IPS DF 19.7 (cell line): ENCODE measurements around the gene DNAAF5.
"Not testable (repeated sequence)": the region's sequence is repeated elsewhere in the genome, so short reads cannot be mapped to it uniquely, and the experiment has no call there.

Experiments used
- DNase-seq: peaks from one replicate; pipeline ENCODE4 v3.0.0-alpha.2; 2013; ENCODE audit warnings: low read depth, low spot score

DNAAF5 gene

DNA sequence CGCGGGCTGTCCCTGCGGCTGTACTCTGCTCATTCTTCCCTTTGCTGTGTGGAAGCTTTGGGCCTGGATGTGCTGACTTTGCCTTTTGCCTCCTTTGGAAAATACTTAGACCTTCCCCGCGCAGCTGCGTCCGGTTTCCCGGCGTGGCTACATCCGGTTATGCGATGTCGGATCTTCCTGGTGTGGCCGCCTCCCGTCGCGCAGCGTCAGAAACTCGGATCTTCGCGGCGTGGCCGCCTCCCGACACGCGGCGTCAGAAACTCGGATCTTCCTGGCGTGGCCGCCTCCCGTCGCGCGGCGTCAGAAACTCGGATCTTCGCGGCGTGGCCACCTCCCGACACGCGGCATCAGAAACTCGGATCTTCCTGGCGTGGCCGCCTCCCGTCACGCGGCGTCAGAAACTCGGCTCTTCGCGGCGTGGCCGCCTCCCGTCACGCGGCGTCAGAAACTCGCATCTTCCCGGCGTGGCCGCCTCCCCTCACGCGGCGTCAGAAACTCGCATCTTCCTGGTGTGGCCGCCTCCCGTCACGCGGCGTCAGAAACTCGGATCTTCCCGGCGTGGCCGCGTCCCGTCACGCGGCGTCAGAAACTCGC, 55.5 kb downstream of the DNAAF5 start:
- DNase-seq, result no peak

- DNase-seq, result no peak
These were observed 56.4 kb downstream of the DNAAF5 start for GRCh38 chr7:782718-783449.

GRCh38 chr7:783556-784490, 57.3 kb downstream of the DNAAF5 start:
- no peak for DNase-seq

DNA sequence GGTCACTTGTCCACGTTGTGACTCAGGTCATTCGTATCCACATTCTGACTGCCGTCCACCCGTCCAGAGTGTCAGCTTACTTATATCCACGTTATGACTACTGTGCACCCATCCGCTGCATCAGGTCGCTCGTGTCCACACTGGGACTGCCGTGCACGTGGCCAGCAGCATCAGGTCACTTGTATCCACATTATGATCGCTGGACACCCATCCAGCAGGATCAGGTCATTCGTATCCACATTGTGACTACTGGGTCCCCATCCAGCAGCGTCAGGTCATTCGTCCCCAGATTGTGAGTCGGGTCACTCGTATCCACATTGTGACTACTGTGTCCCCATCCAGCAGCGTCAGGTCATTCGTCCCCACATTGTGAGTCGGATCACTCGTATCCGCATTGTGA, 58.5 kb downstream of the DNAAF5 start:
- DNase-seq, result no peak

GRCh38 chr7:785416-785815, 58.9 kb downstream of the DNAAF5 start:
- no peak for DNase-seq

DNA sequence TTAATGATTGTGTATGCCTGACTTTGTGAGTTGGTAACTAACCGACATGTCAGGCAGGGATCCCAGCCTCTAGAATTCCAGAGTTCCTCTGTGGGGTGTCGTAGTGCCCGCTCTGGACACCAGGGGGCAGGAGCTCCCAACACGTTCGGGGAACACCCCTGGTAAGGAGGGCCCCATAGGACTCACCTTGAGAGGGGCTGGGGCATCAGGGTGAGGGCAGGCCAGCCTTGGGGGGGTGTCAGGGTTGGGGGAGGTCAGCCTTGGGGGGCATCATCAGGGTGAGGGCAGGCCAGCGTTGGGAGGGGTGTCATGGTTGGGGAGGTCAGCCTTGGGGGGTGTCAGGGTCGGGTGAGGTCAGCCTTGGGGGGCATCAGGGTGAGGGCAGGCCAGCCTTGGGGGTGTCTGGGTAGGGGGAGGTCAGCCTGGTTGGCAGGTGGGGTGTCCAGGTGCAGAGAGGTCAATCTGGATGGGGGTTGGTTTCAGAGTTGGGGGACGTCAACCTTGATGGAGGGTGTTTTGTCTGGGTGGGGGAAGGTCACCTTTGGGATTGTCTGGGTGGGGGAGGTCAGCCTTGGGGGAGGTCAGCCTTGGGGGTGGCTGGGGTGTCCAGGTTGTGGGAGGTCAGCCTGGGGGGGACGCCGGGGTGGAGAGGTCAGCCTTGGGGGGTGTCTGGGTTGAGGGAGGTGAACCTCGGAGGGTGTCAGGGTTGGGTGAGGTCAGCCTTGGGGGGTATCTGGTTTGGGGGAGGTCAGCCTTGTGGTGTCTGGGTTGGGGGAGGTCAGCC, 60.2 kb downstream of the DNAAF5 start:
- no peak for DNase-seq

GRCh38 chr7:787332-788240, 61.1 kb downstream of the DNAAF5 start:
- no peak for DNase-seq

DNA sequence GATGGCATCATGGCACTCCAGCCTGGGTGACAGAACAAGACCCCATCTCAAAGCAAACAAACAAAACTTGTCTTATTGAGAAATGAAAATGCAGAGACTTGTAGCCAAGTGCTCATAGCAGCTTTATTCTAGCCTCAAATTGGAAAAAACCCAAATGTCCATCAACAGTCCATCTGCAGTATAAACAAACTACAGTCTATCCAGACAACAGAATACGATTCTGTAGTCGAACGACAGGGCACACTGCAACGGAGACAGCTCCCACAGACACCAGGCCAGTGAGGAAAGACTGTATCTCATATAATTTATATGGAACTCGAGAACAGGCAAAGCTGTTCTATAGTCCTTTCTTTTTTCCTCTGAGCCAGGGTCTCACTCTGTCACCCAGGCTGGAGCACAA, 65.0 kb downstream of the DNAAF5 start:
- no peak for DNase-seq

DNA sequence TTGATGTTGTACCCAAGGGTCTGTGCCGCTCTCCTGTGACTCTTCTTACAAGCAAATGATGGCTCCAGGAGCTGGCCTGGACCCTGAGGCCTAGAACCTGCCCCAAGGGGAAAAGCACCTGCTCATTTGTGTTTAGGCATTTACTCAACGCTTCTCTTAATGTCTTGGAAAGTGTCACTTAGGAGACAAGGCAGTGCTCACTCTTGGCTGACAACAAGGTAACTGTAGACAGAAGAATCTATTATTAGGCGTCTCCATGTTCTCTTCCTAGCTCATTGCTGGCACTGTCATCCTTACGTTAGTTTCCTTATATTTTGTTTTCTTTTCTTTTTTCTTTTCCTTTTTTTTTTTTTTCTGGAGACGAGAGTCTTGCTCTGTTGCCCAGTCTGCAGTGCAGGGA, 67.7 kb downstream of the DNAAF5 start:
- DNase-seq, result no peak

- DNase-seq, result no peak
These were observed 68.3 kb downstream of the DNAAF5 start for GRCh38 chr7:794671-795329.

DNA sequence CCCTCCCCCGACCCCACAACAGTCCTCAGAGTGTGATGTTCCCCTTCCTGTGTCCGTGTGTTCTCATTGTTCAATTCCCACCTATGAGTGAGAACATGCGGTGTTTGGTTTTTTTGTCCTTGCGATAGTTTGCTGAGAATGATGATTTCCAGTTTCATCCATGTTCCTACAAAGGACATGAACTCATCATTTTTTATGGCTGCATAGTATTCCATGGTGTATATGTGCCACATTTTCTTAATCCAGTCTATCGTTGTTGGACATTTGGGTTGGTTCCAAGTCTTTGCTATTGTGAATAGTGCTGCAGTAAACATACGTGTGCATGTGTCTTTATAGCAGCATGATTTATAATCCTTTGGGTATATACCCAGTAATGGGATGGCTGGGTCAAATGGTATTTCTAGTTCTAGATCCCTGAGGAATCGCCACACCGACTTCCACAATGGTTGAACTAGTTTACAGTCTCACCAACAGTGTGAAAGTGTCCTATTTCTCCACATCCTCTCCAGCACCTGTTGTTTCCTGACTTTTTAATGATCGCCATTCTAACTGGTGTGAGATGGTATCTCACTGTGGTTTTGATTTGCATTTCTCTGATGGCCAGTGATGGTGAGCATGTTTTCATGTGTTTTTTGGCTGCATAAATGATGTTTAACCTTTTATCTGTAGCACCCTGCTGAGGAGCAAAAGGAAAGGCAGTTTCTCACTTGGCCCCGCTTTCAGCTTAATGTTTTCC, 70.1 kb downstream of the DNAAF5 start:
- DNase-seq, result not testable (repeated sequence)

DNA sequence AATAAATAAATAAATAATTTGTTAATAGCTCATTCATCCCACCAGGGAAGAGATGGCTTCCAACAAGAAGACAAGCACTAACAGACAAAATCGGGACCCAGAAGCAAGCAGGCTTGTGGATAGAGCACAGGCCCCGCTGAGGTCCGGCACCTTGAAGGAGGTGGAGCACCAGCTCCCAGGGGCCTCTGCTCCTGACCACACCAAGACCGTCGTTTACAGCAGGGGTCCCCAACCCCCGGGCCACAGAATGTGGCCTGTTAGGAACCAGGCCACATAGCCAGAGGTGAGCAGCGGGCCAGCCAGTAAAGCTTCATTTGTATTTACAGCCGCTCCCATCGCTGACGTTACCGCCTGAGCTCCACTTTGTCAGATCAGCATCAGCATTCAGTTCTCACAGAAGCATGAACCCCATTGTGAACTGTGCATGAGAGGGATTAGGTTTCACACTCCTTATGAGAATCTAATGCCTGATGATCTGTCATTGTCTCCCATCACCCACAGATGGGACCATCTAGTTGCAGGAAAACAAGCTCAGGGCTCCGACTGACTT, 72.5 kb downstream of the DNAAF5 start:
- no peak for DNase-seq

GRCh38 chr7:800692-801091, 74.2 kb downstream of the DNAAF5 start:
- DNase-seq, result no peak

GRCh38 chr7:801351-801750, 74.9 kb downstream of the DNAAF5 start:
- not testable (repeated sequence) for DNase-seq

DNA sequence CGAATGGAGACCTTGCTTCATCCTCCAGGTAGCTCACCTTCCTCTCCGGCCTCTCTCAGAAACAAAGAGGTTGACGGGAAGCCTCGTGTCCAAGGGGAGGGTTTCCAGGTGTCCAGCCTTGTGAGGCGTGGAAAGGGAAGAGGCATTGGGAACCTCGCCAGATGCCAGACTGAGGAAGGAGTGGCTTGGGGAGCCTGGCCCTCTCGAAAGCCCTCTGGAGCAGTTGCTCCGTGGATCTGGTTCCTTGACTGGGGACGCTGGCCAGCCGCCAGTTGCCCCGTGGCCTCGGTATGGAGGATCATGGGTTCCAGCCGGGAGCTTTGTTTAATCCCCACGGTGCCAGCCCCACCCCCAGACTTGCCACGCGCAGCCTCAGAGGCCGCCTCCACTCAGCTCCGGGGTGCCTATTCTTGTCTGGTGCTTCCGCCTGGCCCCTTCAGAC, 75.5 kb downstream of the DNAAF5 start:
- DNase-seq, result no peak

GRCh38 chr7:802500-803242, 76.2 kb downstream of the DNAAF5 start:
- no peak for DNase-seq

DNA sequence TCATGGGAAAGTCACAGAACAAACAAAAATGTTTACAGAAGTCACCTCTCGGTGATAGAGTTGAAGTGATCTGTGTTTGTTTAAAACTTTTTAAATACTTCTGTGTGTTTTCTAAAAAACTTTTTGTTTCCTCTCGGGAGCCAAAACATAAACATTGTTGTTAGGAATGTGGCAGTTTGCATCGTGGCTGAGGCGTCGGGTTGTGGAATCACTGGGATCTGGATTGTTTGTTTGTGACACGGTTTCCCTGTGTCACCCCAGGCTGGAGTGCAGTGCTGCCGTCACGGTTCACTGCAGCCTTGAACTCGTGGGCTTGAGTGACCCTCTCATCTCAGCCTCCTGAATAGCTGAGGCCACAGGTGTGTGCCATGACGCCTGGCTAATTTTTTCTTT, 76.7 kb downstream of the DNAAF5 start:
- no peak for DNase-seq

- not testable (repeated sequence) for DNase-seq
These were observed 77.3 kb downstream of the DNAAF5 start for GRCh38 chr7:803796-804195.
